Cardiac fibroblast (primary cell): ENCODE data around the gene ENGASE.
"Not testable (repeated sequence)": the region's sequence is repeated elsewhere in the genome, so short reads cannot be mapped to it uniquely, and the experiment has no call there.

Experiments
- DNase-seq, 2 donors: peaks; one replicate each; pipeline versions ENCODE4 v3.0.0 to v3.0.0-alpha.2; 2010; ENCODE audit warnings: low read depth in 2 of 2
- H3K4me3 ChIP-seq, 2 donors: replicated peaks in 1 of 2; 1 replicate in 1 of 2; 2 replicates in 1 of 2; pipeline ENCODE4 v1.5.1; 2011; ENCODE audit warnings: low read depth in 2 of 2, low read length in 2 of 2, mild to moderate bottlenecking in 2 of 2, moderate library complexity in 1 of 2
- TF ChIP-seq, protein P1 (sequence below): IDR thresholded peaks from one replicate; pipeline ENCODE4 v1.5.1; 2011; ENCODE audit warnings: low read depth, mild to moderate bottlenecking, low read length, inconsistent platforms

ENGASE gene

DNA sequence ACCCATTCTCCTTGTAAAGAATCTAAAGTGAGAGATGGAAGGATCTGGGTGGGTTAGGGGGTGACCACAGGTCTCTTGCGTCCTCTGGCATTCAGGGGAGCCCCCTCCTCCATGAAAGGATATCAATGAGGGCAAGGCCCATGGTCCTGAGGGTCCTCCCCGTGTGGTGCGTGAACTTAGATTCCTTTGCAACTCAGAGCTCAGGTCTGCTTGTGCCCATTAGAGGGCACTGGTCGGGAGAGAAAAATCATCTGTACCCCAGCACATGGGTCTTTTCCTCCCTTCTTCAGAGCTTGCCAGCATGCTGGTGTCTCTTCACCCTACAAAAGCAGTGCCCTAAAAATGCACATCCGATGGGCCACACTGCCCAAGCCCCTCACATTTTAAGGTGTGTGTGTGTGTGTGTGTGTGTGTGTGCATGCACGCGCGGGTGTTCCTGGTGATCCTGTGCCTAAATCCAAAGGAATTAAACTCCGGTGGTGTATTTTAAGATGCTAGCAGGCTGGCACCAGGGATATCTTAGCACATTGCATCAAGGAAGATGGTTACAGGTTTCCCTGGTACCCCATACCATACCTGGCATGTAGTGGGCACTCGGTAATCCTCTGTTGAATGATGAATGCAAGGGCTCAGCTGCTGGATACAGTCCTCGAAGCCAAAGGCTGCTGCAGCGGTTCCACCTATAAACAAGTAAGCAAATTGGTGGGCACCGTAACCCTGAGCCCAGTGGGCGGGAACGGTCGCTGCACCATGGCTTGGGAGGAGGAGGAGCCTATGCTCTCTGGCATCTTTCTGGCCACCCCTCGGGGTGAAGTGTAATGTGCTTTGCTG, 45.9 kb upstream of the ENGASE start:
- TF ChIP-seq, protein P1, sequence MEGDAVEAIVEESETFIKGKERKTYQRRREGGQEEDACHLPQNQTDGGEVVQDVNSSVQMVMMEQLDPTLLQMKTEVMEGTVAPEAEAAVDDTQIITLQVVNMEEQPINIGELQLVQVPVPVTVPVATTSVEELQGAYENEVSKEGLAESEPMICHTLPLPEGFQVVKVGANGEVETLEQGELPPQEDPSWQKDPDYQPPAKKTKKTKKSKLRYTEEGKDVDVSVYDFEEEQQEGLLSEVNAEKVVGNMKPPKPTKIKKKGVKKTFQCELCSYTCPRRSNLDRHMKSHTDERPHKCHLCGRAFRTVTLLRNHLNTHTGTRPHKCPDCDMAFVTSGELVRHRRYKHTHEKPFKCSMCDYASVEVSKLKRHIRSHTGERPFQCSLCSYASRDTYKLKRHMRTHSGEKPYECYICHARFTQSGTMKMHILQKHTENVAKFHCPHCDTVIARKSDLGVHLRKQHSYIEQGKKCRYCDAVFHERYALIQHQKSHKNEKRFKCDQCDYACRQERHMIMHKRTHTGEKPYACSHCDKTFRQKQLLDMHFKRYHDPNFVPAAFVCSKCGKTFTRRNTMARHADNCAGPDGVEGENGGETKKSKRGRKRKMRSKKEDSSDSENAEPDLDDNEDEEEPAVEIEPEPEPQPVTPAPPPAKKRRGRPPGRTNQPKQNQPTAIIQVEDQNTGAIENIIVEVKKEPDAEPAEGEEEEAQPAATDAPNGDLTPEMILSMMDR: peak; percentile 23
- H3K4me3 ChIP-seq: no peak overlapping the region
- peak in 1 of 2 donors; percentile 62 for DNase-seq

- no peak overlapping the region for H3K4me3 ChIP-seq
- TF ChIP-seq, protein P1: no peak
- DNase-seq: no peak
Measured at GRCh38 chr17:79029327-79030009, 45.2 kb upstream of the ENGASE start.

DNA sequence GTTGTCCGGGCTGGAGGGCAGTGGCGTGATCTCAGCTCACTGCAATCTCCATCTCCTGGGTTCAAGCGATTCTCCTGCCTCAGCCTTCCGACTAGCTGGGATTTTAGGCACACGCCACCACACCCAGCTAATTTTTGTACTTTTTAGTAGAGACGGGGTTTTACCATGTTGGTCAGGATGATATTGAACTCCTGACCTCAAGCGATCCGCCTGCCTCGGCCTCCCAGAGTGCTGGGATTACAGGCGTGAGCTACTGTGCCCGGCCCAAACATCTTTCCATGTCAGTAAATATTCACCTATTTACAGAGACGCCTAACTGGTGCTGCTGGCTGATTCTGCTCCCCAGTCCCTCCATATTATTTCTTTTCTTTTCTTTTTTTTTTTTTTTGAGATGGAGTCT, 44.0 kb upstream of the ENGASE start:
- not testable (repeated sequence) for H3K4me3 ChIP-seq, DNase-seq

- H3K4me3 ChIP-seq: no peak overlapping the region
- TF ChIP-seq, protein P1: no peak
- DNase-seq: no peak
Measured at GRCh38 chr17:79031996-79032875, 42.4 kb upstream of the ENGASE start.

DNA sequence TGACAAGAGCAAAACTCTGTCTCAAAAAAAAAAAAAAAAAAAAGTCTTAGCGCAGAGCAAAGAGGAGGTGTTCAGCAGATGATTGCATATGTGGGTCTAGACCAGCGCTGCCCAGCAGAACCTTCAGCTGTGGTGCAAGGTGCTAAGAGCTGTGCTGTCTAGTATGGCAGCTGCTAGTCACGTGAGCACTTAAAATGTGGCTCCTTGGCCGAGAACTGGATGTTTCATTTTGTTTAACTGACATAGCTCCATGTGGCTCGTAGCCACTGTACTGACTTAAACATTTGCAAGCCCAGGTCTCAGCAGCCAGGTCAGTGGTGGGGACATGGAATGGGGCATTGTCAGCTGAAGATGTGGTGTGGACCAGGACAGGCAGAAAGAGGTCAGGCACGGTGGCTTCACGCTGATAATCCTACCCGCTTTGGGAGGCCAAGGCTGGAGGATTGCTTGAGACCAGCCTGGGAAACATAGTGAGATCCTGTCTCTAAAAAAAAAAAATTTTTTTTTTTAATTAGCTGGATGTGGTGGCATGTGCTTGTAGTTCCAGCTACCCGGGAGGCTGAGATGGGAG, 41.5 kb upstream of the ENGASE start:
- TF ChIP-seq, protein P1: no peak

GRCh38 chr17:79033741-79034501, 40.7 kb upstream of the ENGASE start:
- no peak overlapping the region for H3K4me3 ChIP-seq
- TF ChIP-seq, protein P1: no peak
- DNase-seq: peak in 1 of 2 donors; percentile 72

More for the DNA sequence above, 41.5 kb upstream of the ENGASE start:
- DNase-seq: no peak
- H3K4me3 ChIP-seq: no peak overlapping the region
